GM18505 (cell line): ENCODE measurements around the gene ANKRD10.
A peak's percentile ranks its signal among the peaks of the same experiment; 100 is the strongest.

Experiments
- ATAC-seq: cut with Tn5 transposase; IDR thresholded peaks from one replicate; pipeline ENCODE4 v1.9.1; 2021; ENCODE audit not compliant: unreplicated experiment
- POLR2A ChIP-seq: IDR thresholded peaks from 4 replicates; pipeline ENCODE4 v1.6.1; 2011; ENCODE audit warnings: borderline replicate concordance; ENCODE audit not compliant: insufficient read depth, insufficient read length; ENCODE audit errors: extremely low read depth

ANKRD10 gene

DNA sequence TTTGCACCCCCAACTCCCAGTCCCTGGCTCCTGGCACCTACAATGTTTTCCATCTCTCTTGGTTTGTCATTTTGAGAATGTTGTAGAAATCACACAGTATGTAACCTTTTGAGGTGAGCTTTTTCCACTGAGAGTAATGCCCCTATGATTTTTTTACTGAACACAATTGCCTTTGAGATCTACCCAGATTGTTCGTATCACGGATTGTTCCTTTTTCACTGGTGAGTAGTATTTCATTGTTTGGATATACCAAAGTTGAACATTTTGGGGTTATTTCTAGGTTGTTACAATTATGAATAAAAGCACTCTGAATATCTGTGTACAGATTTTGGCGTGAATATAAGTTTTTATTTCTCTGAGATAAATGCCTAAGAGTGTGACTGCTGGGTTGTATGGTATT lies 17.7 kb upstream of the ANKRD10 start:
- TF ChIP-seq POLR2A: no peak
- ATAC-seq: no peak

DNA sequence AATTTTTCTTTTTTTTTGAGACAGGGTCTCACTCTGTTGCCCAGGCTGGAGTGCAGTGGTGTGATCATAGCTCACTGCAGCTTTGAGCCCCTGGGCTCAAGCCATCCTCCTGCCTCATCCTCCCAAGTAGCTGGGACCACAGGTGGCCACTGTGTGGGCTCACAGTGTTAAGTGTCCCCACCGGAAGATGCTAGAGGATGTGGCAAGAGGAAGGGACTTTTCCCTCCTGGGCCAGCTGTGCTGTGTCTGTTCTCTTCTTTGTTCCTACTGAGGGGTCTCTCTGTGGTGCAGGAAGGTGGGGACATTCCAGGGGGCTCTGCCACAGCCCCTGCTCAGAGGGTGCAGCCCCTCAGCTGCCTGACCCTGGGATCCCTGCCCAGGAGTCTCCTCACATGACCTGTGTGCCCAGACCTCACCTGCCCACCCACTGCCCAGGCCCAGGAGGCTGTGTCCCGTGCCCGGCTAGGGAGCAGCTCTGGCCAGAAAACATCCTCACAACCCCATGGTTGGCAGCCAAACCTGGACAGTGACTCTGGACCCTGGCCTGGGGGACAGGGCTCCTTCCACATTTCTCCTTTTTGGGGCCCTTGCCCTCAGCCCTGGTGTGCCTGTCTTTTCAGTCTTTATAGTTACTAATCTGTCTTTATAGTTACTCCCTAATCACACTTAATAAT lies 14.4 kb upstream of the ANKRD10 start:
- no peak for TF ChIP-seq POLR2A
- ATAC-seq: no peak

DNA sequence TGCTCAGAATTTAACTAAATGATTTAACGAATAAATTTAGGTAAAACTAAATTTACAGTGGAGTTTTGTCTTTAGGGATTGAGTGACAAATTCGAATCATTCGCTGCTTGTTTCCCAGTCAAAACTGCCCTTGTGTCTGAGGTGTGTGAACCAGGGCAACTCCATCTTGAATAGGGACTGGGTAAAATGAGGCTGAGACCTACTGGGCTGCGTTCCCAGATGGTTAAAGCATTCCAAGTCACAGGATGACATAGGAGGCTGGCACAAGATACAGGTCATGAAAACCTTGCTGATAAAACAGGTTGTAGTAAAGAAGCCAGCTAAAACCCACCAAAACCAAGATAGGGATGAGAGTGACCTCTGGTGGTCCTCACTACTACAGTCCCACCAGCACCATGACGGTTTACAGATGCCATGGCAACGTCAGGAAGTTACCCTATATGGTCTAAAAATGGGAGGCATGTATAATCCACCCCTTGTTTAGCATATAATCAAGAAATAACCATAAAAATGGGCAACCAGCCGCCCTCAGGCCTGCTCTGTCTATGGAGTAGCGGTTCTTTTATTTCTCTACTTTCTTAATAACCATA lies 10.2 kb upstream of the ANKRD10 start:
- no peak for ATAC-seq
- TF ChIP-seq POLR2A: no peak

DNA sequence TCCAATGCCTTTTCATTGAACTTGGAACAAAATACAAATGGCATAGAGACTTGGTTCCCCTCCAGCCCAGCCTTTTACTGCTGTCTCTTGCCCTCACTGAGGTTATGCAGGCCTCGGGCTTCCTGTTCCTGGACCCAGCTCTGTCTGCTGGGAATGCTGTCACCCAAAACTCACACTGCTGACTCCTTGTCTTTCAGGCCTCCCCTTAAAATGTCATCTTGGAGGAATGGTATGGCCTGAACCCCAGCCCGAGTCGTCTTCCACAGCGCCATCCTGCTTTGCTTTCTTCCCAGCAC lies 9.7 kb upstream of the ANKRD10 start:
- no peak for ATAC-seq
- TF ChIP-seq POLR2A: no peak

DNA sequence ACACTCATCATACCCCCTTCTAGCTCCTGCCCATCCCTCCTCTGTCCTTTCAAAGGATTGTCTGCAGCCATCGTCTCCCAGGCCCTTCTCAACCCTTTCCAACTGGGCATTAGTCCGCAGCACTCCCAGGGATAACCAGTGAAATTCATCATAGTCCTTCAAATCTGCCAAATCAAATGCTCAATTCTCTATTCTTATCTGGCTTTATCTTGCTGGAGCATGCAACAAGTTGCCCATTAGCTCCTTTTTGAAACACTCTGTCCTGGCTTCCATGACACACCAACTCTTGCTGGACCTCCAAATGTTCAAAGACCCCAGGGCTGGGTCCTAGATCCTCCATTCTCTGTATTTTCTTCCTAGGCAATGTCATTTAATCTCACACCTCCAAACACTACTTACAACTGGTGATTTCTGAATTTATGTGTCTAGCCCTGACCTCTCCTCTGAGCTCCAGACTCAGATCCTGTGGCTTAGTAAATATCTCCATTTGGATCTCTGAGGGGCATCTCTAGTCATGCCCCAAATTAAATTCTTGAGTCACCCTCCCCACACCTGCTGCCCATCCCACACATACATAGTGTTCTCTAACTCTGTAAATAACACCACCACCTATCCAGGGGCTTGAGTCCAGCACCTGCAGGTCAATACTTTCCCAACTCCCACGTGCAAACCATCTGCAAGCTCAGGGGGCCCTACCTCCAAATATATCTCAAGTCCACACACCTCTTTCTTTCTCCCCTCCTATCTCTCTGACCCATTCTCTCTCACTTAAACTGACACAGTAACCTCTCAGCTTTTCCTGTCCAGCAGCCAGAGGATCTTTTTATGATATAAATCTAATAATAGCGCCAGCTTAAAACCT lies 9.1 kb upstream of the ANKRD10 start:
- no peak for ATAC-seq
- no peak for TF ChIP-seq POLR2A

DNA sequence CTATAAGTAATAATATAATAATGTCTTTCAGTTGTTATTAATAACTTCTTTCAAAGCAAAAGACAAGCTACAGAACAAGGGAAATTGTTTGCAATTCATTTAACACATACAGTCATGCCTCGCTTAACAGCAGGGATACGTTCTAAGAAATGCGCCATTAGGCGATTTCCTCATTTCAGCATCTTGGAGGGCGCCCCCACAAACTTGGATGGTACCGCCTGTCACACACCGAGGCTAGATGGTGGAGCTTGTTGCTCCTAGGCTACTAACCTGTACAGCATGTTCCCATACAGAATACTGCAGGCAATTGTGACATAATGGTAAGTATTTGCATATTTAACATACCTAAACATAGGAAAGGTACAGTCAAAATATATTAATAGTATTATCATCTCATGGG lies 8.2 kb upstream of the ANKRD10 start:
- TF ChIP-seq POLR2A: no peak
- no peak for ATAC-seq

DNA sequence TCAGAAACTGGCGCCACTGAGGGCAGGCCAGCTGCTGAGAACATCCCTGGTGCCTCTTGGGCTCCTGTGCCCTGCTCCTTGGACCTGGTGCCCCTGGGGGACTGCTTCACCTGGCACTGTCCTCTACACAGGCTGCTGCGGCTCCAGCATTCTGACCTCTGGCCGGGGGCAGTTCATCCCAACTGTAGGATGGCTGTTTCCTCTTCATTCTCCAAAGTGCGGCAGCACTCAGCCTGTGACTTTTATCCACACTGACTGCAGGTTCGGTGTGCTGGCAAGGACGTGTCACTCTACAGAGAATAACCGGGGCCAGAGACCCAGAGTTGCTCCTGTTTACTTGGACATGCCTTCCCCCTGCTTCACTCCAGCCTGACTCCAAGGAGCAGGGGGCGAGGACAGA lies 7.6 kb upstream of the ANKRD10 start:
- TF ChIP-seq POLR2A: no peak
- ATAC-seq: no peak

DNA sequence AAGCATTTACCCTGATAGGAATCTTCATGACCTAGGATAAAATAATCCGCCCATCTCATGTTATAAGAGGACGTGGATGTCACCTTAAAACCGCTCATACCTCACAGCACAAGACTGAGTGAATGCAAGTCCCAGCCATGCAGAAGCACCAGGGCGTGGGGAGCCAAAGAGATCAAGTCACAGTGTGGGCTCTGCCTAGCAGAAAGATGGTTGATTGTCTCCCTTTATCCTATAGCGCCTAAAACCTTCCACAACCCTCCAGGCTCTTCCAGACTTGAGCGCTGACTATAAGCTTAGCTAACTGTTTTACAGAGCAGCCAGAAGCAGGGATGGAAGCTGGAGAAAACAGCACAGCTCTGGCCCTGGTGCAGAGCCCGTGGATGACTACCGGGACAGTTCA lies 6.8 kb upstream of the ANKRD10 start:
- ATAC-seq: no peak
- TF ChIP-seq POLR2A: no peak

DNA sequence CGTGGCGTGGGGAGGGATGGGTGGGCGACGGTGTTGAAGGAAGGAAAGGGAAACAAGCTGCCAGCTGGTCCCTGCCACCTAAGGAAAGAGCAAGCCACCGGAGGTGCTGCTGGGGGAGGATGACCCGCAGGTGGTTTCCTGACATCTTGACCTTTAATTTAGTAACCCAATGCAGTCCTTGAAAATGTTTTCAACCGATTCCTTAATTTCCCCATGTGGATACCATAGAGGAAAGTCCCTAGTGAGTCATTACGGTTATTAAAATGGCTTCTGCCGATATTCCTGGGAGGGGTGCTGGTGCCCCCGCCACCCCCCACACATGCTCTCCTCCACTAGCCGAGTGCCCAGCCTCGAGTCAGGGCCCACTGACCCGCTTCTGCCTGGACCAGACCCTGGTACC lies 6.3 kb upstream of the ANKRD10 start:
- no peak for TF ChIP-seq POLR2A
- no peak for ATAC-seq

DNA sequence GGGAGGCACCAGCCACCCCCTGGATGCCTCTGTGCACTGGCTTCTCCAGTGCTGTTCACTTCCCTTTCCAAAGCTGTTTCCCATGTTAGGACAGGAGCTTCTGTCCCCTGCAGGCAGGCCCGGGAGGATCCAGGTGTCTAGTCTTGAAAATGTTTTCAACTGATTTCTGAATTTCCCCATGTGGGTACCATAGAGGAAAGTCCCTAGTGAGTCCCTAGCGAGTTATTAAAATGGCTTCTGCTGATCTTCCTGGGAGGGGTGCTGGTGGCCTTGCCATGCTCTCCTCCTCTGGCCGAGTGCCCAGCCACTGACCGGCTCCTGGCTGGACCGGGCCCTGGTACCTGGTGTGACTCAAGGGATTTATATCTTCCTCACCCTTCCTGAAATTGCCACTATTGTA lies 5.2 kb upstream of the ANKRD10 start:
- TF ChIP-seq POLR2A: no peak
- ATAC-seq: no peak

DNA sequence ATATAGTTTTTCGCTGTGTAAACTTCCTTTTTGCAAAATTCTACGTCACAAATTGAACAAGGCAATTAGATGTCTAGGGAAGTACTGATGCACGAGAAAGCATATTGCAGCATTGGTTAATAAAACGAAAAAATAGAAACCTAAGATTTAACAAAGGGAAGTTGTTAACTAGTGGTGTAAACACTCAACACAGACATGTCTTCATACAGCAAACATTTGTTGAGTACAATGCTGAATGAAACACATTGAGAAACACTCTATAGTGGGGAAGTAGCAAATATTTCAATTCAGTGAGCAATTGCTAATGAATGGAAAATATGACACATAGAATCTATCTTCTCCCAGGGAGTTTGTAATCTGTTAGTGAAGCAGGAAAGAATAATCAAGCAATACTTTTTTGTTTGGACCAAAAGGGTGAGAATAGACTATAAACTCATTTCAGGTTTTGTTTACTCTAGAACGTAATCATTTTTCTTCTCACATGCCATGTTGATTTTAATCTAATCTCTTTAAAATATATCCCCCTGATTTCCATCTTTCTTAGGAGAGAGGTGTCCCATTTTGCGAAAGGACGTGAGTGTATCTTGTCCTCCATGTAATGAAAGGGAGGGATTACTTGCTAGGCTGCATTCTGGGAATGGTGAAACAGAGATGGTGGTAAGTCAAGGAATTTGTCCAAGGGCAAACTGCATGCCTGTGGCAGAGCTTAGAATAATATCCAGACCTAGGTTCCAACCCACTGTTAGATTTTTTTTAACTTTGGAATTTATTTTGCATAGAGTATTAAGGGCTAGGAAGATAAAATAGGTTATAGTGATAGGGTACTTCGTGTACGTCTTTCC lies 1.7 kb upstream of the ANKRD10 start:
- no peak for ATAC-seq
- TF ChIP-seq POLR2A: no peak

DNA sequence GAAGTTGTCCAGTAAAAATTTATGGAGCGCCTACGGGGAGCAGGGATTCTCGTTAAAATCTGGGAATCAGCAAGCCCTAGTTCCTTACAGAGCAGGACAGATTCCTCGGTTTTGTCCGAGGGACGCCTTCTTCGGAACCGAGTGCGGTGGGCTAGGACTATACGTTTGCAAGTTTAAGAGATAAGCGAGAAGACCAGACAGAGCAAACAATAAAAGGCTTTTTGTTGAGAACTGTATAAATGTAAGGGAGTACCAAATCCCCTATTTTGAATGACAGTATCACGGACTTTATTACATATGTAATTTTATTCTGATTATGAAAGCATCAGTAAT lies 971 bp upstream of the ANKRD10 start:
- ATAC-seq: no peak
- TF ChIP-seq POLR2A: no peak

DNA sequence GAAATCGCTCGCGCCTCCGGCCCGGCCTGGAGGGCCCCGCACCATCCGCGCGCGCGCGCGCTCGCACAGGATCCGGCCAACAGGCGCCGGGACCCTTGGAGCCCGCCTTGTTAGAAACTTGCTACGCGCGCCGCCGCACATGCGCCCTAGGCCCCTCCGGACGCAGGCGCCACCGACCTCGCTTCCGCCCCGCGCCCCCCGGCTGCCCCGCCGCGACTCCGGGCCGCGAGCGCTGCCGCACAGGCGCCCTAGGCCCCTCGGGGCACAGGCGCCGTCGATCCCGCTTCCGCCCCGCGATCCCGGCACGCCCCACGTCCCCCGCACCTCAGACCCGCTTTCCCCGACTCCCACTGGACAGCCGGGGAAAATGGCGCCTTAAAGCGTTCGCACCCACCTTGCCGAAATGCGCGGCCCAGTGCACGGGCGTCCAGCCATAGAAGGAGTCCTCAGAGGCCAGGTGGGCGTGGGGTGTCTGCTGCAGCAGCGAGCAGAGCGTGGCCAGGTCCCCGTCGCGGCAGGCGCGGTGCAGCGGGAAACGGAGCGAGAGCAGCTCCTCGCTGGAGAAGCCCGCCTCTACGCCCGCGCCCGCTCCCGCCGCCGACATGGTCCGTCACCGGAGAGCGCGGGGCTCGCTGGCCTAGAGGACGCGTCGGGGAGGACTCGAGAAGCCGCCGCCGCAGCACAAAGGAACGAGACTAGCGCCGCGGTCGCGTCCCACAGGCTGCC lies 375 bp downstream of the ANKRD10 start:
- peak; percentile 63 for TF ChIP-seq POLR2A
- peak; percentile 31 for ATAC-seq
